ENCODE results near the gene ABHD2. TPM values are rescaled to one million over a fixed set of nuclear protein-coding genes. Genes with fewer than 3 reads are reported as not detected.

ABHD2 gene, protein sequence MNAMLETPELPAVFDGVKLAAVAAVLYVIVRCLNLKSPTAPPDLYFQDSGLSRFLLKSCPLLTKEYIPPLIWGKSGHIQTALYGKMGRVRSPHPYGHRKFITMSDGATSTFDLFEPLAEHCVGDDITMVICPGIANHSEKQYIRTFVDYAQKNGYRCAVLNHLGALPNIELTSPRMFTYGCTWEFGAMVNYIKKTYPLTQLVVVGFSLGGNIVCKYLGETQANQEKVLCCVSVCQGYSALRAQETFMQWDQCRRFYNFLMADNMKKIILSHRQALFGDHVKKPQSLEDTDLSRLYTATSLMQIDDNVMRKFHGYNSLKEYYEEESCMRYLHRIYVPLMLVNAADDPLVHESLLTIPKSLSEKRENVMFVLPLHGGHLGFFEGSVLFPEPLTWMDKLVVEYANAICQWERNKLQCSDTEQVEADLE
- 10 to 100 TPM; 43.1 to 63.5 (median 51.8) TPM for total RNA-seq (2021; fragmentation: NEBNext Ultra II Directional; extraction: Animal tissue kit (Norgen Biotek cat#: 25700))
- long read RNA-seq, full-length matches to known transcripts = 4 of 13 reads
- long read RNA-seq, partial matches to known transcripts = 2 of 13 reads
- long read RNA-seq, other reads (novel, unspliced or antisense) = 7 of 13 reads

DNA sequence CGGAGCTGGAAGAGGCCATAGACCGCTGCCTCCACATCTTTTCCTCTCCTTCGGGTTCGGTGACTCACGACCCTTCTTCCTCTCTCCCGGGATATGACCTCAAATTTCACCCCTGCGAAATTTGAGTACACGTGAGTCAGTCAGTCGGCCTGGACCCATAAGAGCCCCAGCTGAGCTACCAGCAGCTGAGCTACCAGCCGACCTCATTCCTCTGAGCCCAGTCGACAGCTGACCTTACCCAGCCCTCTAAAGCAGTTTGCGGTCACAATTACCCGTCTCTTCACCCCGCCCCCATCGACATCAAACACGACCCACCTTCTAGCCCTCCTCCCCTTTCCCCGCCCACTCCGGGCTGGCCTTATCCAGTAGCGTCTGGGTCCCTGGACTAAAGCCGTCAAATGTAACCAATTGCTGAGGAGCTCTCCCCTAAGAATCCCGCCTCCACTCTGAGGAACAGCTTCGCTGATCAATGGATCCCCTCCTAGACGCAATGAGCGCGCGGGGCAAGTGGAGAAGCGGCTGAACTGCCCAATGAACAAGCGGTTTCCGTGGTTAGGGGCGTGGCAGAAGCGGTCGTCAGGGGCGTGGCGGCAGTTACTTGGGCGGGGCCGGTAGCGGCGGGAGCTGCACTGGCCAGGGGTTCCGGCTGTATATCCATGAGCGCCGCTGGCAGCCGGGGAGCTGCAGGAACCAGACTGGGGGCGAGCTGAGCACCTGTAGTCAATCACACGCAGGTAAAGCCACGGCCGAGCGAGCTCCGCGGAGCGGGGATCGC is at the start of gene ABHD2:
TSS of gene ABHD2 (plus strand) at position 627 of the 775 bp plus-strand sequence. CDS start 27,872 bp downstream, outside the sequence.
- H3K36me3 Mint-ChIP-seq (ENCODE audit: low read depth) = no peaks in the 10 kb centered on the region
- H3K4me3 Mint-ChIP-seq = no peak within 1 kb of the TSS
- no peaks in the 10 kb centered on the region; the same call in 1 of the 2 replicates for H3K27me3 Mint-ChIP-seq (ENCODE audit: insufficient read depth)
- DNase-seq = peak; percentile 100
- H3K4me1 Mint-ChIP-seq (ENCODE audit: low read depth) = peaks cover 59% of the 10 kb centered on the region
- H3K9me3 Mint-ChIP-seq = no peaks in the 10 kb centered on the region
- H3K27ac Mint-ChIP-seq = peak within 1 kb of the TSS; percentile 79; the same call in 1 of the 2 replicates
- TF ChIP-seq, protein P1, sequence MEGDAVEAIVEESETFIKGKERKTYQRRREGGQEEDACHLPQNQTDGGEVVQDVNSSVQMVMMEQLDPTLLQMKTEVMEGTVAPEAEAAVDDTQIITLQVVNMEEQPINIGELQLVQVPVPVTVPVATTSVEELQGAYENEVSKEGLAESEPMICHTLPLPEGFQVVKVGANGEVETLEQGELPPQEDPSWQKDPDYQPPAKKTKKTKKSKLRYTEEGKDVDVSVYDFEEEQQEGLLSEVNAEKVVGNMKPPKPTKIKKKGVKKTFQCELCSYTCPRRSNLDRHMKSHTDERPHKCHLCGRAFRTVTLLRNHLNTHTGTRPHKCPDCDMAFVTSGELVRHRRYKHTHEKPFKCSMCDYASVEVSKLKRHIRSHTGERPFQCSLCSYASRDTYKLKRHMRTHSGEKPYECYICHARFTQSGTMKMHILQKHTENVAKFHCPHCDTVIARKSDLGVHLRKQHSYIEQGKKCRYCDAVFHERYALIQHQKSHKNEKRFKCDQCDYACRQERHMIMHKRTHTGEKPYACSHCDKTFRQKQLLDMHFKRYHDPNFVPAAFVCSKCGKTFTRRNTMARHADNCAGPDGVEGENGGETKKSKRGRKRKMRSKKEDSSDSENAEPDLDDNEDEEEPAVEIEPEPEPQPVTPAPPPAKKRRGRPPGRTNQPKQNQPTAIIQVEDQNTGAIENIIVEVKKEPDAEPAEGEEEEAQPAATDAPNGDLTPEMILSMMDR (IDR thresholded peaks at IDR 0.05) = no peak

DNA sequence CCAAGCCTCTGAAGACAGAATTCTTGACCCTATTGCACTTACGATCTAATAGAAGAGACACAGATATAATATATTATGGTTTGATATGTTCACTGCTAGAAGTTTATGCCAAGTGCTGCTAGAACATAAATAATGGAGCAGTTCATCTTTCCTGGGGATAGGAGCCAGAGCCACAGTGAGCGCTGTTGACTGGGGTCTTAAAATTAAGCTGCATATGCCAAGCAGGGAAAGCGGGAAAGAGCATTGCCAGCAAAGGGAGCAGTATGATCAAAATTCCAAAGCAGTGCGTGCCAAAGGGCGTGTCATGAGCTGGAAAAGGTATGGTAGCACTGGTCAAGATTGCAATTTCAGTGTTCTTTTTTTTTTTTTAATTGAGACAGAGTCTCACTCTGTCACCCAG is 49.1 kb upstream of the ABHD2 start:
- H3K27me3 Mint-ChIP-seq (ENCODE audit: insufficient read depth) = peaks cover 20% of the 10 kb centered on the region
- TF ChIP-seq, protein P1 (IDR thresholded peaks at IDR 0.05) = no peak
- no peak for DNase-seq
- no peak overlapping the region for H3K4me3 Mint-ChIP-seq
- no peaks in the 10 kb centered on the region for H3K9me3 Mint-ChIP-seq
- no peaks in the 10 kb centered on the region for H3K36me3 Mint-ChIP-seq (ENCODE audit: low read depth)
- H3K4me1 Mint-ChIP-seq (ENCODE audit: low read depth) = peaks cover 32% of the 10 kb centered on the region
- no peak overlapping the region for H3K27ac Mint-ChIP-seq

GRCh38 chr15:89041507-89041906 is 46.7 kb upstream of the ABHD2 start:
- Mint-ChIP-seq H3K27me3 (ENCODE audit: insufficient read depth) (peaks cover 19% of the 10 kb centered on the region), H3K4me1 (ENCODE audit: low read depth) (peaks cover 18% of the 10 kb centered on the region), H3K36me3 (ENCODE audit: low read depth) (no peaks in the 10 kb centered on the region), H3K4me3 (no peak overlapping the region), H3K9me3 (no peaks in the 10 kb centered on the region), H3K27ac (no peak overlapping the region)
- no peak for DNase-seq
- TF ChIP-seq, protein P1 (IDR thresholded peaks at IDR 0.05) = no peak

DNA sequence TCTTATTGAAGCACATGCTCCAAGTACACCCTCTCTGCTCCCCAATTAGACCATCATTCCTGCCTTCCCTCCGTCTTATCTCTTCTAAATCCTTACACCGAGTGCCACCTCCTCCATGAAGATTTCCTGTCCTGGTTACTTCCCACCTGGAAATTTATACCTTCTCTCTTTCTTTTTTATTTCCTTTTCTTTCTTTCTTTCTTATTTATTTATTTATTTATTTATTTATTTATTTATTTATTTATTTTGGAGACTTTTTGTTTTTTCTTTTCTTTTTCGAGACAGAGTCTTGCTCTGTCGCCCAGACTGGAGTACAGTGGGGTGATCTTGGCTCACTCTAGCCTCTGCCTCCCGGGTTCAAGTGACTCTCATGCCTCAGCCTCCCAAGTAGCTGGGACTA is 45.9 kb upstream of the ABHD2 start:
- no peaks in the 10 kb centered on the region for H3K36me3 Mint-ChIP-seq (ENCODE audit: low read depth)
- DNase-seq = no peak
- no peak overlapping the region for H3K4me3 Mint-ChIP-seq
- TF ChIP-seq, protein P1 (IDR thresholded peaks at IDR 0.05) = no peak
- peaks cover 20% of the 10 kb centered on the region for H3K27me3 Mint-ChIP-seq (ENCODE audit: insufficient read depth)
- peaks cover 17% of the 10 kb centered on the region for H3K4me1 Mint-ChIP-seq (ENCODE audit: low read depth)
- no peak overlapping the region for H3K27ac Mint-ChIP-seq
- no peaks in the 10 kb centered on the region for H3K9me3 Mint-ChIP-seq

Measured in HFFc6 (cell line).